Measurements from ENCODE around the gene FGF14.

DNA sequence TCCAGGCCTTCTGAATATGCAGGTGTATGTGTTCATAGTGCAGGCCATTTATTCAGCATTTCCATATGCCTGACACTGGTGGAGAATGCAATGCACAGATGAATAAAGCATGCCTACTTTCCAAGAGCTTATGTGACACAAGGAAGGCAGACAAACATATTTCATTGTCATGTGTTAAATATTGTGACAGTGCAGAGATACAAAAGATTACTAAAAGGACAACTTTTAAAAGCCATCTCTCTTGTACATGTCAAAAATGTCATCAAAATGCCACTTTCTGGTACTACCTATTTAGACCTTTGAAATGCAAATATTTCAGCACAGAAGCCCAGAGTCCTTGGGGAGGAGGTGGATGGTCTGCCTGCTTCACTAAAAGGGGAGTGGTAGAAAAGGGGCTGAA lies 254.5 kb downstream of the FGF14 start:
- TF ChIP-seq CTCF (optimal IDR thresholded peaks at IDR 0.05 in 1 of 3, IDR thresholded peaks at IDR 0.05 in 1 of 3, conservative IDR thresholded peaks at IDR 0.05 in 1 of 3; ENCODE audit: extremely low read depth in 1 of 3, insufficient read depth in 2 of 3, low read length in 3 of 3) (no peak), EZH2 (IDR thresholded peaks at IDR 0.05; ENCODE audit: low read length) (no peak)

All from keratinocyte (primary cell).